CD4-positive, alpha-beta memory T cell (primary cell): Measurements from ENCODE around the gene GRIK4. TPM values are rescaled to one million over a fixed set of nuclear protein-coding genes. Genes with fewer than 3 reads are reported as not detected.

ENCODE experiments used
- CTCF ChIA-PET: fragments of 350-600 bp; sonication (Branson Sonifier 250); formaldehyde crosslinking; loops from one replicate; lab custom pipeline; 2021; ENCODE audit warnings: inconsistent platforms; ENCODE audit not compliant: partially characterized antibody; lab: Charles Lee
- POLR2A ChIA-PET: fragments of 350-600 bp; sonication (Branson Sonifier 250); formaldehyde crosslinking; loops from one replicate; lab custom pipeline; 2021; ENCODE audit not compliant: partially characterized antibody; lab: Charles Lee
- DNase-seq, 5 donors: peaks; one replicate each; pipeline versions ENCODE4 v3.0.0 to v3.0.0-alpha.2; 2020 to 2022; ENCODE audit warnings: mixed read lengths in 1 of 5
- H3K27ac ChIP-seq: one replicate; pipeline ENCODE4 v1.7.0; 2013; ENCODE audit warnings: low read depth, low read length
- H3K27me3 ChIP-seq: 2 replicates; pipeline ENCODE4 v1.7.0; 2013; ENCODE audit warnings: mild to moderate bottlenecking, low read length, moderate library complexity; ENCODE audit not compliant: insufficient read depth
- H3K36me3 ChIP-seq: 2 replicates; pipeline ENCODE4 v1.7.0; 2013; ENCODE audit warnings: mild to moderate bottlenecking, low read length, moderate library complexity; ENCODE audit not compliant: insufficient read depth
- H3K4me1 ChIP-seq: 2 replicates; pipeline ENCODE4 v1.7.0; 2013; ENCODE audit warnings: mild to moderate bottlenecking, low read length, moderate library complexity; ENCODE audit not compliant: insufficient read depth
- H3K4me3 ChIP-seq, 2 donors: one replicate each; pipeline ENCODE4 v1.7.0; 2013; ENCODE audit warnings: low read length in 2 of 2, mild to moderate bottlenecking in 1 of 2
- H3K9me3 ChIP-seq, 2 donors: one replicate each; pipeline ENCODE4 v1.7.0; 2013; ENCODE audit warnings: low read length in 2 of 2, control low read depth in 1 of 2; ENCODE audit not compliant: control insufficient read depth in 1 of 2
- H3K27ac Mint-ChIP-seq, 7 donors: one replicate each; pipeline ENCODE4 v1.8.0; 2020 to 2021; ENCODE audit warnings: mixed read lengths in 7 of 7, mild to moderate bottlenecking in 6 of 7, inconsistent platforms in 3 of 7, moderate library complexity in 3 of 7
- H3K27me3 Mint-ChIP-seq, 2 donors: one replicate each; pipeline ENCODE4 v1.8.0; 2020 to 2021; ENCODE audit warnings: mixed read lengths in 2 of 2
- H3K36me3 Mint-ChIP-seq, 2 donors: one replicate each; pipeline ENCODE4 v1.8.0; 2020 to 2021; ENCODE audit warnings: mixed read lengths in 2 of 2, inconsistent platforms in 1 of 2, mild to moderate bottlenecking in 1 of 2
- H3K4me1 Mint-ChIP-seq, 4 donors: one replicate each; pipeline ENCODE4 v1.8.0; 2020 to 2021; ENCODE audit warnings: mixed read lengths in 4 of 4, mild to moderate bottlenecking in 1 of 4
- H3K4me3 Mint-ChIP-seq, 8 donors: one replicate each; pipeline ENCODE4 v1.8.0; 2020 to 2021; ENCODE audit warnings: mixed read lengths in 8 of 8, mild to moderate bottlenecking in 7 of 8, moderate library complexity in 6 of 8, inconsistent platforms in 3 of 8
- H3K9me3 Mint-ChIP-seq, 8 donors: one replicate each; pipeline ENCODE4 v1.8.0; 2020 to 2021; ENCODE audit warnings: mixed read lengths in 8 of 8, mild to moderate bottlenecking in 5 of 8, inconsistent platforms in 3 of 8, moderate library complexity in 1 of 8
- intact Hi-C: fragments of 100-400 bp; cut with micrococcal nuclease; formaldehyde crosslinking; loops from one replicate; pipeline ENCODE4 v1.15.1; 2023
- polyA plus RNA-seq, 2 donors: library from polyadenylated mRNA; unstranded; fragments of 300-500 nt; fragmentation: Illumina TruSeq; gene quantifications; one replicate each; pipeline ENCODE4 v1.2.3, GENCODE V29; 2021
- total RNA-seq, 2 experiments: library from RNA; stranded (reverse); gene quantifications; one replicate each; pipeline ENCODE4 v1.2.3, GENCODE V29; 2021

The GRIK4 gene
- total and polyA plus RNA-seq, 4 experiments from 2014 or later, result 0.06 TPM; not detected in 3

DNA sequence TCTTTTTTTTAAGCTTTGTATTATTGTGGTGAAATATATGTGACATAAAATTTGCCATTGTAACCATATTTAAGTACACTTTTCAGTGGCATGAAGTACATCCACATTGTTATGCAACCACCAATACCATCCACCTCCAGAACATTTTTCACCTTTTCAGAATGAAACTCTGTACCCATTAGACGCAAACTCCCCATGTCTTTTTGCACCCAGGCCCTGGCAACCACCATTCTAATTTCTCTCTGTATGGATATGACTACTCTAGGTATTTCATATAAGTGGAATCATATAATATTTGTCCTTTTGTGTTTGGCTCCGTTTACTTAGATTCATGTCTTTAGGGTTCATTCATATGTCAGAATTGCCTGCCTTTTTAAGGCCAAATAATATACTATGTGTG lies 329.5 kb downstream of the GRIK4 start:
- H3K9me3 Mint-ChIP-seq, result peaks cover 0 to 2% (median 0%) of the 10 kb centered on the region in 8 donors
- Histone ChIP-seq H3K4me3 (no peak overlapping the region), H3K27ac (no peak overlapping the region), H3K9me3 (no peaks in the 10 kb centered on the region), H3K27me3 (no peaks in the 10 kb centered on the region), H3K36me3 (no peaks in the 10 kb centered on the region), H3K4me1 (no peaks in the 10 kb centered on the region)
- H3K27ac Mint-ChIP-seq, result no peak overlapping the region
- no peaks in the 10 kb centered on the region for H3K4me1 Mint-ChIP-seq
- CTCF ChIA-PET, result no interaction called here
- H3K4me3 Mint-ChIP-seq, result no peak overlapping the region
- DNase-seq, result no peak
- intact Hi-C loops, result no loop called here
- H3K36me3 Mint-ChIP-seq, result no peaks in the 10 kb centered on the region
- H3K27me3 Mint-ChIP-seq, result peaks cover 13 to 16% of the 10 kb centered on the region in 2 donors
- POLR2A ChIA-PET, result no interaction called here

DNA sequence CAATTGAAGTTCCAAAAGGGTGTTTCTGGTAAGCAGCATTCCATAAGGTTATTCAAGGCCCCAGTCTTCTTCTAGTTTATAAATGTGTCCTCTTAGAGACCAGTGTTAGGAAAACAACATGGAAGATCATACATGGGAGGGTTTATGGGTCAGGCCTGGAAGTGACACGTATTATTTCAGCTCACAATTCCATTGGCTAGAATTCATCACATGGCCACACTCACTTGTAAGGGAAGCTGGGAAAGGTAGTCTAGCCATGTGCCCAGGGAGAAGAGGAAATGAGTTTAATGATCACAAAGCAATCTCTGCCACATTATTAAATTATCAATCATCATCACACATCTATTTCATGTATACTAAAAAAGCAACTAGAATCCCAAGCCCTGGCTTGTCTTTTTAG lies 330.6 kb downstream of the GRIK4 start:
- CTCF ChIA-PET, result no interaction called here
- H3K27me3 ChIP-seq, result no peaks in the 10 kb centered on the region

DNA sequence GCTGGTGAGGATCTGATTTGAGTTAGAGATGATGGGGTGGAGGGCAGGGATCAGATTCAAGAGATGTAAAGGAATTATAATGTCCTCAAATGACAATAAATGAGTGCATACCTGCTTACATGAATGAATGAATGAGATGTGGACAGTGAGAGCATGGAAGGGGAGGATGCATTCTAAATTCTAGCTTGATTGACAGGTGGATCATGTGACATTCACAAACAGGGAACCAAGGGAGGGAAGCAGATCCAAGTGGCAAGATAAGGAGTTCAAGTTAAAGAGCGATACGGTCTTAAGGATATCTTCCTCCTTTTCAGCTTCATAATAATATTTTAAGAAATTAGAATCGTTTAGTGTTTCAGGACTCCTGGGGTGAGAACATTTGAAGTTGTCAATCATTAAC lies 341.9 kb downstream of the GRIK4 start:
- H3K27ac ChIP-seq, result no peak overlapping the region
- no peaks in the 10 kb centered on the region for H3K36me3 Mint-ChIP-seq
- no peak overlapping the region for H3K27ac Mint-ChIP-seq
- no peak overlapping the region for H3K4me3 Mint-ChIP-seq
- no peaks in the 10 kb centered on the region for H3K9me3 ChIP-seq
- H3K36me3 ChIP-seq, result no peaks in the 10 kb centered on the region
- peaks cover 0 to 6% of the 10 kb centered on the region in 2 donors for H3K27me3 Mint-ChIP-seq
- H3K4me3 ChIP-seq, result no peak overlapping the region
- no peak for DNase-seq
- ChIA-PET POLR2A (no interaction called here), CTCF (no interaction called here)
- H3K4me1 Mint-ChIP-seq, result no peaks in the 10 kb centered on the region
- no peaks in the 10 kb centered on the region for H3K27me3 ChIP-seq
- no peaks in the 10 kb centered on the region for H3K4me1 ChIP-seq
- intact Hi-C loops, result no loop called here
- H3K9me3 Mint-ChIP-seq, result no peaks in the 10 kb centered on the region

More for the DNA sequence above, 330.6 kb downstream of the GRIK4 start:
- H3K36me3 ChIP-seq, result no peaks in the 10 kb centered on the region
- Mint-ChIP-seq H3K27me3 (peaks cover 15 to 17% of the 10 kb centered on the region in 2 donors), H3K27ac (no peak overlapping the region), H3K4me1 (no peaks in the 10 kb centered on the region), H3K4me3 (no peak overlapping the region), H3K36me3 (no peaks in the 10 kb centered on the region), H3K9me3 (peaks cover 0 to 4% (median 0%) of the 10 kb centered on the region in 8 donors)
- H3K4me3 ChIP-seq, result no peak overlapping the region
- POLR2A ChIA-PET, result no interaction called here
- DNase-seq, result no peak
- H3K9me3 ChIP-seq, result no peaks in the 10 kb centered on the region
- H3K4me1 ChIP-seq, result no peaks in the 10 kb centered on the region
- intact Hi-C loops, result no loop called here
- no peak overlapping the region for H3K27ac ChIP-seq

DNA sequence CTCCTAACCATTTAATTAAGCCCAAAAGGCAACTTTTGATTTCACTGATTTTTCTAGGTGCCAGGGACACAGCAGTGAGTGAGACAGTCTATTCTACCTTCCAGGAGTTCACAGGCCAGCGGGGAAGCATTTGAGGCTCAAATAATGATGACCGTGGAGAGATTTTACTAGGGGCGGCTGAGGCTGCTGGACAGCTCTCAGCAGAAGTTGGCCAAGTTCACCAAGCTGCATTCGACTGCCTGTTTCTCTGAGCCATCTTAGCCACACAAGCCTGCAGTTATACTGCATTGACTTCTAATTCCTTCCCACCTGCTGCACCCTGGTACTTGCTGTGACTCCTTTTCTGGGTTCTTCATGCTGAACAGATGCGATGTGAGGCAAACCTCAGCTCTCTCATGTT lies 343.4 kb downstream of the GRIK4 start:
- Histone ChIP-seq H3K4me3 (no peak overlapping the region), H3K27me3 (no peaks in the 10 kb centered on the region), H3K36me3 (no peaks in the 10 kb centered on the region), H3K4me1 (no peaks in the 10 kb centered on the region), H3K9me3 (no peaks in the 10 kb centered on the region), H3K27ac (no peak overlapping the region)
- Mint-ChIP-seq H3K4me1 (no peaks in the 10 kb centered on the region), H3K27me3 (peaks cover 0 to 6% of the 10 kb centered on the region in 2 donors), H3K36me3 (no peaks in the 10 kb centered on the region), H3K9me3 (no peaks in the 10 kb centered on the region), H3K4me3 (no peak overlapping the region), H3K27ac (no peak overlapping the region)
- ChIA-PET CTCF (no interaction called here), POLR2A (no interaction called here)
- DNase-seq, result no peak
- intact Hi-C loops, result no loop called here

DNA sequence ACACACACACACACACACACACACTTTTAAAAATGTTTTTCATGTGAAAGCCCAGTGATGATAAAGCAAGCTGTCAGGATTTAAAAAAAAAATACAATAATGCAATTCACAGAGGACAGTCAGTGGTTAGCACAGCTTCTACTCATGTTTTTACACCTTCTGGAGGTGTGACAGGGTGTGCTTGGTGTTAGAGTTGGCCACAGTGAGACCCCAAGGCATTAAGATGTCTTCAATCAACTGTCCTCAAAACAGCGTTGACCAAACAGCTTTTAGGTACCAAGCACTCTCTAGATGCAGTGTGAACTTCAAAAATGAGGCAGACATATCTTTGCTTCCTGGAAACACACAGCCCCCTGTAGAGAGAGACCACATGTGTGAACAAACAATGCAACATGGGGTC lies 346.0 kb downstream of the GRIK4 start:
- no peaks in the 10 kb centered on the region for H3K9me3 ChIP-seq
- POLR2A ChIA-PET, result no interaction called here

DNA sequence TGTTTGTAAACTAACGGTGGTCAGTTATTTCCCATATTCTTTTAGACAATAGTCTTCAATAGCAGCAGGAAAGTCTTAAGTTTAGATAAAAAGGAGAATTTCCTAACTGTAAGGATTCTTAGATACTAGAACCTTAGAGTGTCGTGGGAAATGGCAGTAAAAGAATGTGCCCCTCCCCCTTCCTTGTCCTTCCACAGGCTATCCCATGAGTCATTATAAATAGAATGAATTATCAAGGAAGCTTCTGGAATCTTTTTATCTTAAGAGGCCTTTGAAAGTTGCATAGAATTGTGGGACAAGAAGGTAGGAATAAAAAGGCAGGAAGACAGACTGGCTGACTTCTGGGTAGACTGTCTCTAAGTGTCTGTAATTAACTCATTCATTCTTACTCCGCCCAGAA lies 347.2 kb downstream of the GRIK4 start:
- Histone ChIP-seq H3K27ac (no peak overlapping the region), H3K9me3 (no peaks in the 10 kb centered on the region), H3K36me3 (no peaks in the 10 kb centered on the region), H3K27me3 (no peaks in the 10 kb centered on the region), H3K4me1 (no peaks in the 10 kb centered on the region), H3K4me3 (no peak overlapping the region)
- peaks cover 0 to 1% (median 0%) of the 10 kb centered on the region in 8 donors for H3K9me3 Mint-ChIP-seq
- intact Hi-C loops, result no loop called here
- CTCF ChIA-PET, result no interaction called here
- POLR2A ChIA-PET, result no interaction called here
- DNase-seq, result no peak
- H3K27me3 Mint-ChIP-seq, result peaks cover 4 to 6% of the 10 kb centered on the region in 2 donors
- no peak overlapping the region for H3K4me3 Mint-ChIP-seq
- no peaks in the 10 kb centered on the region for H3K4me1 Mint-ChIP-seq
- no peaks in the 10 kb centered on the region for H3K36me3 Mint-ChIP-seq
- no peak overlapping the region for H3K27ac Mint-ChIP-seq

More for the DNA sequence above, 346.0 kb downstream of the GRIK4 start:
- H3K4me3 Mint-ChIP-seq, result no peak overlapping the region
- H3K27ac Mint-ChIP-seq, result no peak overlapping the region
- H3K27me3 Mint-ChIP-seq, result peaks cover 0 to 6% of the 10 kb centered on the region in 2 donors
- no peak for DNase-seq
- no peak overlapping the region for H3K27ac ChIP-seq
- intact Hi-C loops, result no loop called here
- H3K9me3 Mint-ChIP-seq, result no peaks in the 10 kb centered on the region
- H3K36me3 Mint-ChIP-seq, result no peaks in the 10 kb centered on the region
- H3K4me1 Mint-ChIP-seq, result no peaks in the 10 kb centered on the region
- no peaks in the 10 kb centered on the region for H3K27me3 ChIP-seq
- CTCF ChIA-PET, result no interaction called here
- no peaks in the 10 kb centered on the region for H3K36me3 ChIP-seq
- H3K4me3 ChIP-seq, result no peak overlapping the region
- H3K4me1 ChIP-seq, result no peaks in the 10 kb centered on the region

DNA sequence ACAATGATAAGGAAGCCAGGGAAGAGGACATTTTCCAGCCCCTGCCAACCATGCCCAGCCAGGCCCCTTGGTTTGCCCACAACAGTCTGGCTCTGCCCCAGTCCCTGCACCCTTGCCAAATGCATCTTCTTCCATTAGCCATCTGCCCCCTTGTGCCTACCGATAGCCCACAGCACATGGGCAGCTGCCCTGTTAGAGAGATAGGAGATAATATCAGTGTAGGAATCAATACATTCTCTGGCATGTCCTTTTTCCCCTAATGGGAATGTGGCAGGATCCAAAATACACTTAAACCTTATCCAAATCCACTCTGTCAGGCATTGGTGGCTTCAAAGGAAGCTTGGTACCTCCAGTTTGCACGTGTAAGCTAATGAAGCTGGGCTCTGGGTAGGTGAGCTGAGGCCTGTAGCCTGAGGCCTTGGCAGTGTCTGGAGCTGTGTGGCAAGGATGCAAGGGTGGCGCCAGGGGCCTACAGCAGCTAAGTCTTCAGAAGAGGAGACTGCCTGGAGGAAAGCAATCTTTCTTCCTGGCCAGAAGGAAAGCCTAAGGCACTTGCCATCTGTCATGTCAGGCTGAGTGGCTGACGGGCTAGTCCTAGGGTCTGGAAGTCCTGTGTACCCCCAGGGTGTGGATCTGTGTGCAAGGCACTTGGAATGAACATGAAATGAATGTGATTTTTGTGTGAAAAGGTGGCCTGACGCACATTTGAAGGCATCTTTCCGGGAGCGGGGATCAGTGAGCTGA lies 348.2 kb downstream of the GRIK4 start:
- intact Hi-C loops, result no loop called here
- Histone ChIP-seq H3K27ac (no peak overlapping the region), H3K9me3 (no peaks in the 10 kb centered on the region), H3K4me1 (no peaks in the 10 kb centered on the region), H3K4me3 (no peak overlapping the region), H3K36me3 (no peaks in the 10 kb centered on the region), H3K27me3 (no peaks in the 10 kb centered on the region)
- CTCF ChIA-PET, result no interaction called here
- no peak overlapping the region for H3K4me3 Mint-ChIP-seq
- no peak for DNase-seq
- H3K4me1 Mint-ChIP-seq, result no peaks in the 10 kb centered on the region
- no peaks in the 10 kb centered on the region for H3K36me3 Mint-ChIP-seq
- peaks cover 4 to 6% of the 10 kb centered on the region in 2 donors for H3K27me3 Mint-ChIP-seq
- H3K27ac Mint-ChIP-seq, result no peak overlapping the region
- H3K9me3 Mint-ChIP-seq, result peaks cover 0 to 1% (median 0%) of the 10 kb centered on the region in 8 donors
- POLR2A ChIA-PET, result no interaction called here
